Panc1 (cell line): ENCODE measurements around the gene BBS1.
"Not testable (repeated sequence)": the region's sequence is repeated elsewhere in the genome, so short reads cannot be mapped to it uniquely, and the experiment has no call there.

Experiments used
- CTCF ChIP-seq: fragments of 450-650 bp; IDR thresholded peaks from 2 replicates; pipeline ENCODE4 v1.5.1; 2017; ENCODE audit warnings: mild to moderate bottlenecking
- POLR2AphosphoS5 ChIP-seq: IDR thresholded peaks from 2 replicates; pipeline ENCODE4 v1.6.1; 2012; ENCODE audit warnings: mild to moderate bottlenecking, low read depth, low read length, moderate library complexity
- REST ChIP-seq, 2 experiments: IDR thresholded peaks; 2 replicates each; pipeline ENCODE4 v1.6.1; 2011 to 2012; ENCODE audit warnings: low read depth in 2 of 2, control low read depth in 1 of 2, low read length in 1 of 2, mild to moderate bottlenecking in 1 of 2, moderate library complexity in 1 of 2; ENCODE audit not compliant: insufficient read depth in 1 of 2
- SIN3A ChIP-seq: IDR thresholded peaks from 2 replicates; pipeline ENCODE4 v1.6.1; 2012; ENCODE audit warnings: low read depth, mild to moderate bottlenecking, low read length, moderate library complexity, borderline replicate concordance; ENCODE audit not compliant: insufficient read depth

- TF ChIP-seq CTCF; SIN3A; POLR2AphosphoS5; REST (IDR thresholded peaks at IDR 0.05; ENCODE audit: insufficient read depth in 1 of 2, low read depth in 2 of 2, low read length in 1 of 2): not testable (repeated sequence)
Measured at GRCh38 chr11:66582565-66583147, 72.2 kb downstream of the BBS1 start.
